ENCODE results near the gene UBR3.

- TF ChIP-seq TAF1 (IDR thresholded peaks at IDR 0.05; ENCODE audit: borderline replicate concordance, insufficient read depth, low read length) (no peak), POLR2AphosphoS5 (IDR thresholded peaks at IDR 0.05; ENCODE audit: low read depth, low read length) (no peak), REST (IDR thresholded peaks at IDR 0.05; ENCODE audit: insufficient read depth in 1 of 2, low read depth in 2 of 2, low read length in 2 of 2) (no peak)
Measured at GRCh38 chr2:169945515-169945914, 118.3 kb downstream of the UBR3 start.

All from PFSK-1 (cell line).